Stimulated activated CD8-positive, alpha-beta memory T cell treated with anti-CD3 and anti-CD28 coated beads, Interleukin-15, amount 100 ng/mL, for 1 hour (primary cell): ENCODE results near the gene LRRC32.
"Not testable (repeated sequence)": the region's sequence is repeated elsewhere in the genome, so short reads cannot be mapped to it uniquely, and the experiment has no call there.

ENCODE experiments used
- DNase-seq: peaks from one replicate; pipeline ENCODE4 v3.0.0-alpha.2; 2020; ENCODE audit warnings: low read depth

LRRC32 gene

GRCh38 chr11:76610371-76610770, 60.2 kb downstream of the LRRC32 start:
- no peak for DNase-seq

GRCh38 chr11:76609736-76610370, 60.7 kb downstream of the LRRC32 start:
- DNase-seq = no peak

- DNase-seq = not testable (repeated sequence)
Observed at GRCh38 chr11:76608879-76609460, 61.6 kb downstream of the LRRC32 start.

GRCh38 chr11:76608228-76608627, 62.3 kb downstream of the LRRC32 start:
- not testable (repeated sequence) for DNase-seq
